H1 (cell line): Measurements from ENCODE around the gene RBFOX1. TPM values are rescaled to one million over a fixed set of nuclear protein-coding genes. Genes with fewer than 3 reads are reported as not detected.

Experiments
- CHD7 ChIP-seq: fragments of 300-600 bp; sonication (generic); IDR thresholded peaks from 2 replicates; pipeline ENCODE4 v1.7.1; 2012; ENCODE audit warnings: low read length, moderate library complexity, mild to moderate bottlenecking, inconsistent platforms; ENCODE audit not compliant: insufficient replicate concordance
- KDM4A ChIP-seq: IDR thresholded peaks from one replicate; pipeline ENCODE4 v1.7.1; 2012; ENCODE audit warnings: low read depth, mild to moderate bottlenecking, moderate library complexity, low read length, inconsistent platforms; ENCODE audit not compliant: severe bottlenecking
- POLR2A ChIP-seq, 2 experiments: IDR thresholded peaks; 1 replicate in 1 of 2; 2 replicates in 1 of 2; pipeline ENCODE4 v1.6.1; 2011; ENCODE audit warnings: low read depth in 2 of 2, low read length in 2 of 2, mild to moderate bottlenecking in 2 of 2; ENCODE audit errors: control extremely low read depth in 1 of 2
- POU5F1 ChIP-seq: IDR thresholded peaks from 2 replicates; pipeline ENCODE4 v1.6.1; 2011; ENCODE audit warnings: low read depth, mild to moderate bottlenecking, low read length, moderate library complexity
- RFX5 ChIP-seq: IDR thresholded peaks from 2 replicates; pipeline ENCODE4 v1.6.1; 2011; ENCODE audit warnings: low read depth, low read length, improper control_type of control experiment, borderline replicate concordance
- SAP30 ChIP-seq: fragments of 300-600 bp; sonication (generic); IDR thresholded peaks from 2 replicates; pipeline ENCODE4 v1.7.1; 2012; ENCODE audit warnings: low read length, moderate library complexity, mild to moderate bottlenecking, inconsistent platforms; ENCODE audit not compliant: insufficient read depth, insufficient replicate concordance
- SP1 ChIP-seq: IDR thresholded peaks from 2 replicates; pipeline ENCODE4 v1.6.1; 2011; ENCODE audit warnings: low read depth, low read length
- SP4 ChIP-seq: IDR thresholded peaks from 2 replicates; pipeline ENCODE4 v1.6.1; 2012; ENCODE audit warnings: low read length, inconsistent platforms
- SRF ChIP-seq: IDR thresholded peaks from 2 replicates; pipeline ENCODE4 v1.6.1; 2011; ENCODE audit warnings: mild to moderate bottlenecking, low read depth, low read length, moderate library complexity
- TAF1 ChIP-seq: IDR thresholded peaks from 2 replicates; pipeline ENCODE4 v1.6.1; 2011; ENCODE audit warnings: mild to moderate bottlenecking, low read depth, low read length
- TEAD4 ChIP-seq: IDR thresholded peaks from 2 replicates; pipeline ENCODE4 v1.6.1; 2012; ENCODE audit warnings: low read depth, low read length, inconsistent platforms, mixed read lengths
- polyA plus RNA-seq, 7 experiments: library from polyadenylated mRNA; depleted of rRNA in 3 of 7; stranded (reverse) in 5 of 7; unstranded in 2 of 7; fragments of >200 nt in 5 of 7; fragments of 200-250 nt in 2 of 7; gene quantifications; 1 replicate in 5 of 7; 2 replicates in 1 of 7; 4 replicates in 1 of 7; pipeline versions ENCODE4 v1.2.1 to v1.2.3, GENCODE V29; 2011 to 2013; ENCODE audit warnings: missing spikeins in 2 of 7, mixed read lengths in 2 of 7
- total RNA-seq: library from RNA; stranded (reverse); fragmentation: NEBNext Ultra II Directional; extraction: Animal tissue kit (Norgen Biotek cat#: 25700); gene quantifications from 2 replicates; pipeline ENCODE4 v1.2.1, GENCODE V29; 2021

The RBFOX1 gene
- total and polyA plus RNA-seq, 2 of the 8 experiments (the other 6 are each of a cell fraction or from before 2014, with no cell fraction given): 1.7 to 2.8 TPM

GRCh38 chr16:7508656-7509055, 176.0 kb downstream of the RBFOX1 start (continued):
- no peak for TF ChIP-seq CHD7
- TF ChIP-seq POLR2A (IDR thresholded peaks at IDR 0.05; ENCODE audit: control extremely low read depth in 1 of 2, low read depth in 2 of 2, low read length in 2 of 2): no peak
- TF ChIP-seq TEAD4: 0 out of 2 replicates have a peak, but pooled peaks have one; percentile 17
- no peak for TF ChIP-seq SP1
- TF ChIP-seq SAP30: no peak
- TF ChIP-seq SP4: no peak
- no peak for TF ChIP-seq RFX5
- no peak for TF ChIP-seq POU5F1
- TF ChIP-seq SRF: no peak
- TF ChIP-seq TAF1: no peak
- TF ChIP-seq KDM4A: no peak
